Mesenchymal stem cell (in vitro differentiated cells and primary cell): Measurements from ENCODE around the gene MYT1.

ENCODE experiments used
- DNase-seq: peaks from one replicate; pipeline ENCODE4 v3.0.0-alpha.2; 2013
- H2AFZ ChIP-seq: one replicate; pipeline ENCODE4 v1.6.1; 2013; ENCODE audit warnings: low read depth, mild to moderate bottlenecking, control low read depth, inconsistent platforms, low read length, moderate library complexity
- H2AK5ac ChIP-seq: 2 replicates; pipeline ENCODE4 v1.6.1; 2013; ENCODE audit warnings: low read length, moderate library complexity, mild to moderate bottlenecking, inconsistent platforms; ENCODE audit not compliant: severe bottlenecking
- H2BK120ac ChIP-seq: one replicate; pipeline ENCODE4 v1.6.1; 2013; ENCODE audit warnings: low read depth, mild to moderate bottlenecking, inconsistent platforms, low read length, moderate library complexity
- H2BK12ac ChIP-seq, 2 experiments: one replicate each; pipeline ENCODE4 v1.6.1; 2013; ENCODE audit warnings: inconsistent platforms in 2 of 2, low read length in 2 of 2, mild to moderate bottlenecking in 2 of 2, moderate library complexity in 2 of 2, control low read depth in 1 of 2
- H2BK15ac ChIP-seq: one replicate; pipeline ENCODE4 v1.6.1; 2013; ENCODE audit warnings: mild to moderate bottlenecking, low read depth, inconsistent platforms; ENCODE audit not compliant: poor library complexity, severe bottlenecking
- H2BK5ac ChIP-seq: 2 replicates; pipeline ENCODE4 v1.6.1; 2013; ENCODE audit warnings: low read depth, mild to moderate bottlenecking, low read length, control low read depth, inconsistent platforms; ENCODE audit not compliant: poor library complexity, severe bottlenecking
- H3K14ac ChIP-seq, 2 experiments: one replicate each; pipeline ENCODE4 v1.6.1; 2013; ENCODE audit warnings: inconsistent platforms in 2 of 2, low read length in 2 of 2, control low read depth in 1 of 2, mild to moderate bottlenecking in 1 of 2, moderate library complexity in 1 of 2
- H3K18ac ChIP-seq, 2 experiments: one replicate each; pipeline ENCODE4 v1.6.1; 2013; ENCODE audit warnings: inconsistent platforms in 2 of 2, low read length in 2 of 2, control low read depth in 1 of 2, low read depth in 1 of 2, mild to moderate bottlenecking in 1 of 2
- H3K23ac ChIP-seq, 2 experiments: one replicate each; pipeline ENCODE4 v1.6.1; 2013; ENCODE audit warnings: inconsistent platforms in 2 of 2, low read length in 2 of 2, mild to moderate bottlenecking in 2 of 2, moderate library complexity in 2 of 2, control low read depth in 1 of 2
- H3K27ac ChIP-seq: 2 replicates; pipeline ENCODE4 v1.5.1; 2013; ENCODE audit warnings: mild to moderate bottlenecking, moderate library complexity, low read length, control low read depth, inconsistent platforms; ENCODE audit not compliant: poor library complexity, severe bottlenecking
- H3K27me3 ChIP-seq, 2 experiments: 2 replicates each; pipeline versions ENCODE4 v1.6.1 to v1.7.0; 2013; ENCODE audit warnings: low read length in 2 of 2, mild to moderate bottlenecking in 2 of 2, moderate library complexity in 2 of 2, control low read depth in 1 of 2, inconsistent platforms in 1 of 2; ENCODE audit not compliant: control insufficient read depth in 1 of 2, insufficient read depth in 1 of 2
- H3K36me3 ChIP-seq, 2 experiments: 2 replicates each; pipeline versions ENCODE4 v1.6.1 to v1.7.0; 2013; ENCODE audit warnings: low read length in 2 of 2, control low read depth in 1 of 2, inconsistent platforms in 1 of 2, low read depth in 1 of 2, mild to moderate bottlenecking in 1 of 2; ENCODE audit not compliant: insufficient read depth in 2 of 2, control insufficient read depth in 1 of 2
- H3K4ac ChIP-seq, 2 experiments: one replicate each; pipeline ENCODE4 v1.6.1; 2013; ENCODE audit warnings: inconsistent platforms in 2 of 2, low read length in 2 of 2, mild to moderate bottlenecking in 2 of 2, moderate library complexity in 2 of 2, control low read depth in 1 of 2, low read depth in 1 of 2
- H3K4me1 ChIP-seq: 2 replicates; pipeline ENCODE4 v1.6.1; 2013; ENCODE audit warnings: low read depth, low read length, control low read depth; ENCODE audit not compliant: control insufficient read depth, insufficient read depth
- H3K4me2 ChIP-seq: 2 replicates; pipeline ENCODE4 v1.6.1; 2013; ENCODE audit warnings: low read length, mild to moderate bottlenecking, inconsistent platforms; ENCODE audit not compliant: poor library complexity, severe bottlenecking
- H3K4me3 ChIP-seq, 2 experiments: 2 replicates each; pipeline versions ENCODE4 v1.5.1 to v1.7.0; 2013; ENCODE audit warnings: low read length in 2 of 2, mild to moderate bottlenecking in 2 of 2, control low read depth in 1 of 2, low read depth in 1 of 2; ENCODE audit not compliant: insufficient read depth in 1 of 2
- H3K79me1 ChIP-seq: replicated peaks from 2 replicates; pipeline ENCODE4 v1.6.1; 2013; ENCODE audit warnings: mild to moderate bottlenecking, control low read depth, low read length, inconsistent platforms; ENCODE audit not compliant: poor library complexity, severe bottlenecking
- H3K9ac ChIP-seq: 2 replicates; pipeline ENCODE4 v1.7.0; 2013; ENCODE audit warnings: mild to moderate bottlenecking, low read length, moderate library complexity
- H3K9me3 ChIP-seq: 2 replicates; pipeline ENCODE4 v1.7.0; 2013; ENCODE audit warnings: mild to moderate bottlenecking, low read length; ENCODE audit not compliant: control insufficient read depth
- H4K8ac ChIP-seq: one replicate; pipeline ENCODE4 v1.6.1; 2013; ENCODE audit warnings: inconsistent platforms, mild to moderate bottlenecking, low read length, moderate library complexity
- H4K91ac ChIP-seq: one replicate; pipeline ENCODE4 v1.6.1; 2013; ENCODE audit warnings: mild to moderate bottlenecking, low read length, inconsistent platforms
- WGBS: methylation state at CpG from one replicate; pipeline ENCODE4 v1.1.7; 2013; ENCODE audit warnings: mixed read lengths; 5-methylcytosine and 5-hydroxymethylcytosine counted together

MYT1 gene

GRCh38 chr20:64146301-64146935 lies 17.8 kb upstream of the MYT1 start:
- H3K36me3 ChIP-seq: no peaks in the 10 kb centered on the region
- H2BK5ac ChIP-seq: no peak overlapping the region
- 81% methylated on average over 4 of the region's 7 CpGs for WGBS
- no peak overlapping the region for H2BK12ac ChIP-seq
- H3K9ac ChIP-seq: no peak overlapping the region
- H3K27me3 ChIP-seq: peaks cover 12 to 33% of the 10 kb centered on the region in 2 experiments
- H3K4me3 ChIP-seq: no peak overlapping the region
- H3K27ac ChIP-seq: no peak overlapping the region
- H3K23ac ChIP-seq: no peak overlapping the region
- no peak for DNase-seq
- no peak overlapping the region for H2AK5ac ChIP-seq
- H2BK120ac ChIP-seq: no peak overlapping the region
- H4K91ac ChIP-seq: no peak overlapping the region
- no peak overlapping the region for H4K8ac ChIP-seq
- H3K79me1 ChIP-seq: no peaks in the 10 kb centered on the region
- no peak overlapping the region for H2AFZ ChIP-seq
- H3K18ac ChIP-seq: no peak overlapping the region
- no peak overlapping the region for H3K4ac ChIP-seq
- H3K9me3 ChIP-seq: peaks cover 10% of the 10 kb centered on the region
- H3K14ac ChIP-seq: no peak overlapping the region
- peaks cover 11% of the 10 kb centered on the region for H3K4me1 ChIP-seq
- no peak overlapping the region for H3K4me2 ChIP-seq
- H2BK15ac ChIP-seq: no peak overlapping the region

- Histone ChIP-seq H3K4me3 (no peak overlapping the region), H3K9ac (no peak overlapping the region), H2BK15ac (no peak overlapping the region), H3K4me1 (peaks cover 14% of the 10 kb centered on the region), H2AK5ac (no peak overlapping the region), H3K27me3 (peaks cover 12 to 31% of the 10 kb centered on the region in 2 experiments), H3K4ac (no peak overlapping the region), H3K9me3 (peaks cover 10% of the 10 kb centered on the region), H3K4me2 (no peak overlapping the region), H3K23ac (no peak overlapping the region), H4K8ac (no peak overlapping the region), H4K91ac (no peak overlapping the region), H3K79me1 (no peaks in the 10 kb centered on the region), H2AFZ (no peak overlapping the region), H3K18ac (no peak overlapping the region), H2BK5ac (no peak overlapping the region), H3K14ac (no peak overlapping the region), H2BK12ac (no peak overlapping the region), H3K27ac (no peak overlapping the region), H2BK120ac (no peak overlapping the region), H3K36me3 (no peaks in the 10 kb centered on the region)
- 76% methylated on average over 12 of the region's 12 CpGs for WGBS
- DNase-seq: no peak
Observed at GRCh38 chr20:64146936-64147477, 17.2 kb upstream of the MYT1 start.

- peaks cover 15% of the 10 kb centered on the region for H3K4me1 ChIP-seq
- 80% methylated on average over 5 of the region's 5 CpGs for WGBS
- no peak overlapping the region for H3K9ac ChIP-seq
- H2BK15ac ChIP-seq: no peak overlapping the region
- H3K79me1 ChIP-seq: no peaks in the 10 kb centered on the region
- H3K4ac ChIP-seq: no peak overlapping the region
- H2BK120ac ChIP-seq: no peak overlapping the region
- no peak overlapping the region for H3K4me3 ChIP-seq
- no peak overlapping the region for H2AK5ac ChIP-seq
- no peak overlapping the region for H4K8ac ChIP-seq
- DNase-seq: no peak
- H3K23ac ChIP-seq: no peak overlapping the region
- H2BK5ac ChIP-seq: no peak overlapping the region
- H3K27ac ChIP-seq: no peak overlapping the region
- H2BK12ac ChIP-seq: no peak overlapping the region
- no peak overlapping the region for H2AFZ ChIP-seq
- H3K27me3 ChIP-seq: peaks cover 4 to 26% of the 10 kb centered on the region in 2 experiments
- no peak overlapping the region for H3K14ac ChIP-seq
- no peak overlapping the region for H3K4me2 ChIP-seq
- no peak overlapping the region for H3K18ac ChIP-seq
- peaks cover 10% of the 10 kb centered on the region for H3K9me3 ChIP-seq
- no peaks in the 10 kb centered on the region for H3K36me3 ChIP-seq
- H4K91ac ChIP-seq: no peak overlapping the region
Observed at GRCh38 chr20:64148581-64148980, 15.7 kb upstream of the MYT1 start.

- Histone ChIP-seq H3K27me3 (peaks cover 4 to 30% of the 10 kb centered on the region in 2 experiments), H2BK12ac (no peak overlapping the region), H2BK120ac (no peak overlapping the region), H2BK5ac (no peak overlapping the region), H2AK5ac (no peak overlapping the region), H3K4ac (no peak overlapping the region), H3K9me3 (peaks cover 10% of the 10 kb centered on the region), H3K4me3 (no peak overlapping the region), H3K23ac (no peak overlapping the region), H4K91ac (no peak overlapping the region), H3K14ac (no peak overlapping the region), H2BK15ac (no peak overlapping the region), H3K79me1 (no peaks in the 10 kb centered on the region), H3K4me2 (no peak overlapping the region), H3K18ac (no peak overlapping the region), H3K36me3 (no peaks in the 10 kb centered on the region), H2AFZ (no peak overlapping the region), H3K4me1 (peaks cover 14% of the 10 kb centered on the region), H3K9ac (no peak overlapping the region), H4K8ac (no peak overlapping the region), H3K27ac (no peak overlapping the region)
- 79% methylated on average over 7 of the region's 7 CpGs for WGBS
- no peak for DNase-seq
Observed at GRCh38 chr20:64149141-64149540, 15.1 kb upstream of the MYT1 start.
